ENCODE data around the gene NHLRC3.

DNA sequence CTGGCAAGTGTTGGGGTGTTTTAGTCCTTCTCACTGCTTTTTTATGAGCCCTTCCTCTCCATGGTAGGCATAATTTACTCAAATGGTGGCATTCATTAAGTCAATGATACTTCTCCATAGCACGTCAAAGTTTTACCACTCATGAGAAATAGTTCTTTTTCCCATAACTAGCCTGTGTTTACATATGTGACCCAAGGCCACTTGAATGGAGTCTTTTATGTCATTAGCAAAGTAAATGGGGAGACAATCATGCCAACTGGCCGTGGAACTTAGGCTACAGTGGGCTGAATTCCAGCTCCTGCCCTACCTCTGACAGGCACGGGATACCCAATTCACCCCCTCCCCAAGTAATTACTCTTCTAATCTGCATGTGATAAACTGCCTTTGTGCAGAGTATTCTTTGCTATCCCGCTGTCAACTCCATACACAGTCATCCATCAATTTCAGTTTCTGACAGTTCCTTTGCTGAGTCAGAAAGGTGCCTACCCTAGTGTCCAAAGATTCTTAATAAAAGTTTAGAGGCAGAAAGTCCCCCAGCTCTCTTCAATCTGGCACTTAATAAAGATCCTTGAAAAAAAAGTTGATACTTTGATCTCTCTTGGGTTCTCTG, 17.3 kb upstream of the NHLRC3 start:
- TF ChIP-seq, protein P1, sequence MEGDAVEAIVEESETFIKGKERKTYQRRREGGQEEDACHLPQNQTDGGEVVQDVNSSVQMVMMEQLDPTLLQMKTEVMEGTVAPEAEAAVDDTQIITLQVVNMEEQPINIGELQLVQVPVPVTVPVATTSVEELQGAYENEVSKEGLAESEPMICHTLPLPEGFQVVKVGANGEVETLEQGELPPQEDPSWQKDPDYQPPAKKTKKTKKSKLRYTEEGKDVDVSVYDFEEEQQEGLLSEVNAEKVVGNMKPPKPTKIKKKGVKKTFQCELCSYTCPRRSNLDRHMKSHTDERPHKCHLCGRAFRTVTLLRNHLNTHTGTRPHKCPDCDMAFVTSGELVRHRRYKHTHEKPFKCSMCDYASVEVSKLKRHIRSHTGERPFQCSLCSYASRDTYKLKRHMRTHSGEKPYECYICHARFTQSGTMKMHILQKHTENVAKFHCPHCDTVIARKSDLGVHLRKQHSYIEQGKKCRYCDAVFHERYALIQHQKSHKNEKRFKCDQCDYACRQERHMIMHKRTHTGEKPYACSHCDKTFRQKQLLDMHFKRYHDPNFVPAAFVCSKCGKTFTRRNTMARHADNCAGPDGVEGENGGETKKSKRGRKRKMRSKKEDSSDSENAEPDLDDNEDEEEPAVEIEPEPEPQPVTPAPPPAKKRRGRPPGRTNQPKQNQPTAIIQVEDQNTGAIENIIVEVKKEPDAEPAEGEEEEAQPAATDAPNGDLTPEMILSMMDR (IDR thresholded peaks at IDR 0.05) = no peak
- TF ChIP-seq POLR2AphosphoS5 (IDR thresholded peaks at IDR 0.05; ENCODE audit: insufficient read depth in 1 of 2, low read depth in 1 of 2) = no peak
- TF ChIP-seq POLR2A (IDR thresholded peaks at IDR 0.05) = no peak

All from vagina (tissue), 2 donors.